ENCODE data around the gene RICTOR. TPM values are rescaled to one million over a fixed set of nuclear protein-coding genes. Genes with fewer than 3 reads are reported as not detected.

RICTOR gene
- total RNA-seq, 1 experiment from 2014 or later: 21.7 TPM

DNA sequence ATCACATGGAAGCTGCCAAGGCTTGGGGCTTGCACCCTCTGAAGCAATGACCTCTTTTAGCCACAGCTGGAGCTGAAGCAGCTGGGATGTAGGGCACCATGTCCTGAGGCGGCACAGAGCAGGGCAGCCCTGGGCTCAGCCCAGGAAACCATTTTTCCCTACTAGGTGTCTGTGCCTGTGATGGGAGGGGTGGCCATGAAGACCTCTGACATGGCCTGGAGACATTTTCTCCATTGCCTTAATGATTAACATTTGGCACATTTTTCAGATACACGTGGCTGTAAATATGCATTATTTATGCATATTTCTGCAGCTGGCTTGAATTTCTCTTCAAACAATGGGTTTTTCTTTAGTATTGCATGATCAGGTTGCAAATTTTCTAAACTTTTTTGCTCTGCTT, 146.7 kb downstream of the RICTOR start:
- Histone ChIP-seq H3K9me3 (ENCODE audit: control insufficient read depth in 1 of 2, insufficient read depth in 1 of 2, low read depth in 1 of 2, low read length in 2 of 2) (no peaks in the 10 kb centered on the region), H3K4me1 (ENCODE audit: control insufficient read depth in 1 of 2, insufficient read depth in 2 of 2, low read length in 2 of 2) (no peaks in the 10 kb centered on the region), H3K27ac (ENCODE audit: low read depth, low read length) (no peak overlapping the region), H3K4me3 (replicated peaks in 1 of 2; ENCODE audit: low read depth in 1 of 2, low read length in 2 of 2) (no peak overlapping the region), H3K9ac (ENCODE audit: low read length) (no peak overlapping the region), H3K27me3 (ENCODE audit: insufficient read depth, low read length) (no peaks in the 10 kb centered on the region), H3K4me2 (ENCODE audit: low read length) (no peak overlapping the region), H3K79me2 (ENCODE audit: insufficient read depth, low read length) (no peaks in the 10 kb centered on the region), H3K36me3 (ENCODE audit: control insufficient read depth in 1 of 2, insufficient read depth in 2 of 2, low read length in 2 of 2) (peaks cover 7 to 14% of the 10 kb centered on the region in 2 experiments; a peak in 3 of 4 replicates), H2AFZ (ENCODE audit: low read depth, low read length, poor library complexity, severe bottlenecking) (no peak overlapping the region), H3K9me2 (ENCODE audit: insufficient read depth) (no peaks in the 10 kb centered on the region), H4K20me1 (ENCODE audit: insufficient read depth) (no peaks in the 10 kb centered on the region)
- RAD21 ChIA-PET (ENCODE audit: low non-redundant PET in 1 of 2, low total read pairs in 2 of 2, uncharacterized antibody in 2 of 2, unreplicated experiment in 2 of 2): no interaction called here
- intact Hi-C loops (cut with micrococcal nuclease): loop anchor here (10.0 kb wide), 1 partner anchor 723 kb away; no protein-coding TSS in a partner anchor
- TF ChIP-seq ZNF274 (IDR thresholded peaks at IDR 0.05; ENCODE audit: low read depth, low read length): no peak
- CTCF ChIA-PET: no interaction called here
- POLR2A ChIA-PET: no interaction called here
- DNase-seq (ENCODE audit: low read depth, low spot score): no peak
- no peak for ATAC-seq
- BruUV-seq (replicated peaks): no TSS peak

DNA sequence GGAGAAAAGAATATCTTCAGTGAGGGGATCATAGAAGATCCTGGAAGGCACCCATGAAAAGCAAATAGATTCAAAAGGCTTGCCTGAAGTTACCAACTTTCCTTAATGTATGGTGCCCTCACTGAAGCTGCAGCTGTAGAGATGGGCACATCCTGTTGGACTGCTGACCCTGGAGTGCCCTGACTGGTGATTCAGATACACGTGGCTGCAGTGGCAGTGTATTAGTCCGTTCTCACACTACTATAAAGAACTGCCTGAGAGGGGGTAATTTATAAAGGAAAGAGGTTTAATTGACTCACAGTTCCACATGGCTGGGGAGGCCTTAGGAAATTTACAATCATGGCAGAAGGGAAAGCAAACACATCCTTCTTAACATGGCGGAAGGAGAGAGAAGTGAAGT, 148.1 kb downstream of the RICTOR start:
- no peak overlapping the region for H3K27ac ChIP-seq (ENCODE audit: low read depth, low read length)
- no peak for DNase-seq (ENCODE audit: low read depth, low spot score)
- peaks cover 7 to 18% of the 10 kb centered on the region in 2 experiments; a peak in 3 of 4 replicates for H3K36me3 ChIP-seq (ENCODE audit: control insufficient read depth in 1 of 2, insufficient read depth in 2 of 2, low read length in 2 of 2)
- ChIA-PET CTCF (no interaction called here), POLR2A (no interaction called here), RAD21 (ENCODE audit: low non-redundant PET in 1 of 2, low total read pairs in 2 of 2, uncharacterized antibody in 2 of 2, unreplicated experiment in 2 of 2) (no interaction called here)
- H3K4me1 ChIP-seq (ENCODE audit: control insufficient read depth in 1 of 2, insufficient read depth in 2 of 2, low read length in 2 of 2): no peaks in the 10 kb centered on the region
- no peaks in the 10 kb centered on the region for H3K27me3 ChIP-seq (ENCODE audit: insufficient read depth, low read length)
- H3K79me2 ChIP-seq (ENCODE audit: insufficient read depth, low read length): no peaks in the 10 kb centered on the region
- H3K9me3 ChIP-seq (ENCODE audit: control insufficient read depth in 1 of 2, insufficient read depth in 1 of 2, low read depth in 1 of 2, low read length in 2 of 2): no peaks in the 10 kb centered on the region
- no peaks in the 10 kb centered on the region for H3K9me2 ChIP-seq (ENCODE audit: insufficient read depth)
- no peak overlapping the region for H3K4me2 ChIP-seq (ENCODE audit: low read length)
- no peak overlapping the region for H3K4me3 ChIP-seq (replicated peaks in 1 of 2; ENCODE audit: low read depth in 1 of 2, low read length in 2 of 2)
- no peak overlapping the region for H2AFZ ChIP-seq (ENCODE audit: low read depth, low read length, poor library complexity, severe bottlenecking)
- TF ChIP-seq ATF3 (IDR thresholded peaks at IDR 0.05) (no peak), ZFX (IDR thresholded peaks at IDR 0.05) (no peak), ZNF274 (IDR thresholded peaks at IDR 0.05; ENCODE audit: low read depth, low read length) (no peak), POLR2A (IDR thresholded peaks at IDR 0.05; ENCODE audit: borderline replicate concordance, extremely low read depth, insufficient read depth, insufficient read length) (no peak), SIN3A (IDR thresholded peaks at IDR 0.05; ENCODE audit: low read depth) (no peak), CBX3 (IDR thresholded peaks at IDR 0.05; ENCODE audit: low read depth) (no peak), EZH2 (IDR thresholded peaks at IDR 0.05) (no peak), MAX (IDR thresholded peaks at IDR 0.05) (no peak), EGR1 (IDR thresholded peaks at IDR 0.05; ENCODE audit: low read depth) (no peak), YY1 (IDR thresholded peaks at IDR 0.05; ENCODE audit: extremely low read depth, insufficient replicate concordance, low read depth, low read length) (no peak), SP1 (IDR thresholded peaks at IDR 0.05; ENCODE audit: low read depth) (no peak), REST (IDR thresholded peaks at IDR 0.05; ENCODE audit: low read depth) (no peak), FOSL1 (IDR thresholded peaks at IDR 0.05; ENCODE audit: low read depth) (no peak)
- no peaks in the 10 kb centered on the region for H4K20me1 ChIP-seq (ENCODE audit: insufficient read depth)
- H3K9ac ChIP-seq (ENCODE audit: low read length): no peak overlapping the region
- no TSS peak for BruUV-seq (replicated peaks)
- ATAC-seq: no peak
- intact Hi-C loops (cut with micrococcal nuclease): loop anchor here (10.0 kb wide), 1 partner anchor 721 kb away; no protein-coding TSS in a partner anchor
